Measurements from ENCODE around the gene PLAGL2. TPM values are rescaled to one million over a fixed set of nuclear protein-coding genes. Genes with fewer than 3 reads are reported as not detected.
"Not testable (repeated sequence)": the region's sequence is repeated elsewhere in the genome, so short reads cannot be mapped to it uniquely, and the experiment has no call there.

The PLAGL2 gene
- total RNA-seq, 1 experiment from 2014 or later = 40.4 TPM

DNA sequence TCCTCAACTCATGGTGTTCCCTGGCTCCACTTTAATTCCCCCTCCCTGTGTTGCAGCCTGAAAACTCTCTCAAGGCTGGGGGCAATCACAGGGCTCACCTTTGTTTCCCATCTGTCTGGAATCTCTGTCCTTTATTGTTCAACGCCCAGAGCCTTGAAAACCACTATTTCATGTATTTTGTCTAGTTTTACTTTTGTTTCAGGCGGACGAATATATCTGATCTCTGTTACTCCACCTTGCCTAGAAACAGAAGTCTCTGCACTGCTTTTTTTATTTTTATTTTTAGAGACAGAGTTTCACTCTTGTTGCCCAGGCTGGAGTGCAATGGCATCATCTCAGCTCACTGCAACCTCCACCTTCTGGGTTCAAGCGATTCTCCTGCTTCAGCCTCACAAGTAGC is 27.6 kb downstream of the PLAGL2 start:
- Histone ChIP-seq H3K27me3 (replicated peaks; ENCODE audit: insufficient read depth, low read depth, low read length, poor library complexity) (no peaks in the 10 kb centered on the region), H3K9me3 (ENCODE audit: low read depth, low read length, poor library complexity, severe bottlenecking) (no peaks in the 10 kb centered on the region), H3K27ac (ENCODE audit: low read depth, low read length, poor library complexity, severe bottlenecking) (no peak overlapping the region), H3K4me1 (ENCODE audit: insufficient read depth, low read length, poor library complexity, severe bottlenecking) (no peaks in the 10 kb centered on the region), H3K4me3 (ENCODE audit: low read depth, low read length, poor library complexity, severe bottlenecking) (no peak overlapping the region), H3K36me3 (ENCODE audit: insufficient read depth, low read length, poor library complexity, severe bottlenecking) (no peaks in the 10 kb centered on the region)
- DNase-seq (ENCODE audit: low spot score) = no peak
- TF ChIP-seq, protein P1, sequence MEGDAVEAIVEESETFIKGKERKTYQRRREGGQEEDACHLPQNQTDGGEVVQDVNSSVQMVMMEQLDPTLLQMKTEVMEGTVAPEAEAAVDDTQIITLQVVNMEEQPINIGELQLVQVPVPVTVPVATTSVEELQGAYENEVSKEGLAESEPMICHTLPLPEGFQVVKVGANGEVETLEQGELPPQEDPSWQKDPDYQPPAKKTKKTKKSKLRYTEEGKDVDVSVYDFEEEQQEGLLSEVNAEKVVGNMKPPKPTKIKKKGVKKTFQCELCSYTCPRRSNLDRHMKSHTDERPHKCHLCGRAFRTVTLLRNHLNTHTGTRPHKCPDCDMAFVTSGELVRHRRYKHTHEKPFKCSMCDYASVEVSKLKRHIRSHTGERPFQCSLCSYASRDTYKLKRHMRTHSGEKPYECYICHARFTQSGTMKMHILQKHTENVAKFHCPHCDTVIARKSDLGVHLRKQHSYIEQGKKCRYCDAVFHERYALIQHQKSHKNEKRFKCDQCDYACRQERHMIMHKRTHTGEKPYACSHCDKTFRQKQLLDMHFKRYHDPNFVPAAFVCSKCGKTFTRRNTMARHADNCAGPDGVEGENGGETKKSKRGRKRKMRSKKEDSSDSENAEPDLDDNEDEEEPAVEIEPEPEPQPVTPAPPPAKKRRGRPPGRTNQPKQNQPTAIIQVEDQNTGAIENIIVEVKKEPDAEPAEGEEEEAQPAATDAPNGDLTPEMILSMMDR (conservative IDR thresholded peaks at IDR 0.05; ENCODE audit: low read depth, low read length) = no peak
- TF ChIP-seq EZH2 (IDR thresholded peaks at IDR 0.05; ENCODE audit: borderline replicate concordance, low read depth, low read length, poor library complexity, severe bottlenecking) = no peak
- CTCF ChIA-PET = no interaction called here
- intact Hi-C loops (cut with micrococcal nuclease; ENCODE audit: unreplicated experiment) = no loop called here
- no TSS peak for BruUV-seq (replicated peaks)
- POLR2A ChIA-PET (ENCODE audit: low non-redundant PET) = no interaction called here

DNA sequence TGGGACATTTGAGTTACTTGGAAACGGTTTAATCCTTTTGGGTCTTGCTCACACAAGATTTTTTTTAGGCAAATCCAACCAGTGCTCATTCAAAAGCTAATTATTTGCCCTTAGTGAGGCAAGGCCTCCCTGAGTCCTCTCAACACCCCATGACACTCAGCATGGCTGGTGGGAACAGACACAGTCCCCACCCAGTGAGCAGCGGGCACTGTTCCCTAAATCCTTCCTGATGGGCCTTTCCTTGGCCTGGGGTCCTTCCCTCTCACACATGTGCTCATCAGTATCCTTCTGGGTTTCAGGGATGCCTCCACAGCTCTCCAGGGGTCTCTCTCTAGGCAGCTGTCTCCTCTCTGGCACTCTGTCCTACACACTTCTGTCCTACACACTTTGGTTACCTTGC is 28.0 kb downstream of the PLAGL2 start:
- no peak for DNase-seq (ENCODE audit: low spot score)
- no peak for TF ChIP-seq EZH2 (IDR thresholded peaks at IDR 0.05; ENCODE audit: borderline replicate concordance, low read depth, low read length, poor library complexity, severe bottlenecking)
- TF ChIP-seq, protein P1 (conservative IDR thresholded peaks at IDR 0.05; ENCODE audit: low read depth, low read length) = no peak
- ChIA-PET POLR2A (ENCODE audit: low non-redundant PET) (no interaction called here), CTCF (no interaction called here)
- H3K27me3 ChIP-seq (replicated peaks; ENCODE audit: insufficient read depth, low read depth, low read length, poor library complexity) = no peaks in the 10 kb centered on the region
- H3K9me3 ChIP-seq (ENCODE audit: low read depth, low read length, poor library complexity, severe bottlenecking) = no peaks in the 10 kb centered on the region
- no peak overlapping the region for H3K4me3 ChIP-seq (ENCODE audit: low read depth, low read length, poor library complexity, severe bottlenecking)
- no TSS peak for BruUV-seq (replicated peaks)
- H3K4me1 ChIP-seq (ENCODE audit: insufficient read depth, low read length, poor library complexity, severe bottlenecking) = no peaks in the 10 kb centered on the region
- intact Hi-C loops (cut with micrococcal nuclease; ENCODE audit: unreplicated experiment) = no loop called here
- H3K36me3 ChIP-seq (ENCODE audit: insufficient read depth, low read length, poor library complexity, severe bottlenecking) = no peaks in the 10 kb centered on the region
- no peak overlapping the region for H3K27ac ChIP-seq (ENCODE audit: low read depth, low read length, poor library complexity, severe bottlenecking)

DNA sequence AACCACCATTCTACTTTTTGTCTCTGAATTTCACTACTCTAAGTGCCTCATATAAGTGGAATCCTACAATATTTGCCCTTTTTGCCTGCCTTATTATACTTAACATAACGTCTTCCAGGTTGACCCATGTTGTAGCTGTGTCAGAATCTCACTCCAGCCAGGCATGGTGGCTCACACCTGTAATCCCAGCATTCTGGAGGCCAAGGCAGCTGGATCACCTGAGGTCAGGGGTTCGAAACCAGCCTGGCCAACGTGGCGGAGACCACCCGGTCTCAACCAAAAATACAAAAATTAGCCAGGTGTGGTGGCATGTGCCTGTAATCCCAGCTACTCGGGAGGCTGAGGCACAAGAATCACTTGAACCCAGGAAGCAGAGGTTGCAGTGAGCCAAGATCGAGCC is 29.8 kb downstream of the PLAGL2 start:
- intact Hi-C loops (cut with micrococcal nuclease; ENCODE audit: unreplicated experiment); H3K27me3 ChIP-seq (replicated peaks; ENCODE audit: insufficient read depth, low read depth, low read length, poor library complexity); H3K36me3 ChIP-seq (ENCODE audit: insufficient read depth, low read length, poor library complexity, severe bottlenecking); H3K4me1 ChIP-seq (ENCODE audit: insufficient read depth, low read length, poor library complexity, severe bottlenecking); H3K27ac ChIP-seq (ENCODE audit: low read depth, low read length, poor library complexity, severe bottlenecking); BruUV-seq (replicated peaks); DNase-seq (ENCODE audit: low spot score); H3K4me3 ChIP-seq (ENCODE audit: low read depth, low read length, poor library complexity, severe bottlenecking); CTCF ChIA-PET; H3K9me3 ChIP-seq (ENCODE audit: low read depth, low read length, poor library complexity, severe bottlenecking); POLR2A ChIA-PET (ENCODE audit: low non-redundant PET): not testable (repeated sequence)

DNA sequence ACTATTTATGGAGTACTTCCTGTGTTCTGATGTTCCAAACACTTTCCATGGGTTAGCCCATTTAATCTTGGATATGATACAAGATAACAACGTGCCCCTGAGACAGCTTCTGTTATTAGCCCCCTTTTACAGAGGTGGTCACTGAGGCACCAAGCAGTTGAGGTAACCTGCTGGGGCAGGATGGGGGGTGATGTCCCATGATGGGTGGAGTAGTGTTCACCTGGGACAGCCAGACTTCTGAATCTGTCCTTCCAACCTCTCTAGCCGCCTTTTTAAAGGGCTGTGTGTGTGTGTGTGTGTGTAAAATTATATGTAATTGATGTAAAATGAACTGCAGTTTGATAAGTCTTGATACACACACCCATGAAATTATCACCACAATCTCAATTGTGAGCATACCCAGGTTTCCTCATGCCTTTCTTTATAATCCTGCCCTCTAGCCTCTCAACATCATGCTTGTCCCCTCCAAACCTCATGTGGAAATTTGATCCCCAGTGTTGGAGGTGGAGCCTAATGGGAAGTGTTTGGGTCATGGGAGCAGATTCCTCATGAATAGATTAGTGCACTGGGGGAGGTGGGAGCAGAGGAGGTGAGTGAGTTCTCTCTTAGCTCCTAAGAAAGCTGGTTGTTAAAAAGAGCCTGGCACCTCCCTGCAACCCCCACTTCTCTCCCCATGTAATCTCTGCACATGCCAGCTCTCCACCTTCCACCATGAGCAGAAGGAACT is 39.2 kb downstream of the PLAGL2 start:
- DNase-seq (ENCODE audit: low spot score) = peak; percentile 49
- TF ChIP-seq EZH2 (IDR thresholded peaks at IDR 0.05; ENCODE audit: borderline replicate concordance, low read depth, low read length, poor library complexity, severe bottlenecking) = no peak
- TF ChIP-seq, protein P1 (conservative IDR thresholded peaks at IDR 0.05; ENCODE audit: low read depth, low read length) = no peak
- H3K36me3 ChIP-seq (ENCODE audit: insufficient read depth, low read length, poor library complexity, severe bottlenecking) = peaks cover 25% of the 10 kb centered on the region
- ChIA-PET POLR2A (ENCODE audit: low non-redundant PET) (no interaction called here), CTCF (no interaction called here)
- H3K9me3 ChIP-seq (ENCODE audit: low read depth, low read length, poor library complexity, severe bottlenecking) = no peaks in the 10 kb centered on the region
- intact Hi-C loops (cut with micrococcal nuclease; ENCODE audit: unreplicated experiment) = no loop called here
- peaks cover 9% of the 10 kb centered on the region for H3K4me1 ChIP-seq (ENCODE audit: insufficient read depth, low read length, poor library complexity, severe bottlenecking)
- H3K27ac ChIP-seq (ENCODE audit: low read depth, low read length, poor library complexity, severe bottlenecking) = no peak overlapping the region
- H3K4me3 ChIP-seq (ENCODE audit: low read depth, low read length, poor library complexity, severe bottlenecking) = no peak overlapping the region
- no peaks in the 10 kb centered on the region for H3K27me3 ChIP-seq (replicated peaks; ENCODE audit: insufficient read depth, low read depth, low read length, poor library complexity)
- no TSS peak for BruUV-seq (replicated peaks)

Data from A673 (cell line).